HG03139 (cell line): ENCODE data around the gene OR52I2.

Experiments
- ATAC-seq: cut with Tn5 transposase; IDR thresholded peaks from one replicate; pipeline ENCODE4 v1.9.1; 2021; ENCODE audit not compliant: unreplicated experiment

The OR52I2 gene

GRCh38 chr11:4607781-4608666 lies 26.5 kb downstream of the OR52I2 start, which contains the start of gene TRIM68:
Gene TRIM68, minus strand, starts transcription at chr11:4608231. Its CDS starts 2,727 bp downstream, at chr11:4605504.
- peak; percentile 99 for ATAC-seq

- no peak for ATAC-seq
Observed at GRCh38 chr11:4610258-4610935, 28.9 kb downstream of the OR52I2 start.

GRCh38 chr11:4611986-4612385 lies 30.4 kb downstream of the OR52I2 start:
- no peak for ATAC-seq

- no peak for ATAC-seq
Observed at GRCh38 chr11:4615856-4616444, 34.4 kb downstream of the OR52I2 start.

- no peak for ATAC-seq
Observed at GRCh38 chr11:4619514-4619913, 38.0 kb downstream of the OR52I2 start.

GRCh38 chr11:4626207-4627099 lies 44.9 kb downstream of the OR52I2 start:
- no peak for ATAC-seq

- no peak for ATAC-seq
Observed at GRCh38 chr11:4636136-4636535, 54.6 kb downstream of the OR52I2 start.

GRCh38 chr11:4636962-4637661 lies 55.6 kb downstream of the OR52I2 start, which contains the start of gene OR51D1:
Gene OR51D1, plus strand, starts transcription at chr11:4637477. Its CDS starts 2,314 bp downstream, at chr11:4639791.
- peak; percentile 88 for ATAC-seq

GRCh38 chr11:4637662-4638047 lies 56.1 kb downstream of the OR52I2 start:
- ATAC-seq = no peak

GRCh38 chr11:4639931-4640330 lies 58.4 kb downstream of the OR52I2 start:
- no peak for ATAC-seq

- ATAC-seq = no peak
Observed at GRCh38 chr11:4641501-4641900, 60.0 kb downstream of the OR52I2 start.

GRCh38 chr11:4642043-4642442 lies 60.5 kb downstream of the OR52I2 start:
- ATAC-seq = no peak
